Activated T-cell treated with anti-CD3 and anti-CD28 coated beads, Interleukin-2, amount 50 U/mL, for 4 hours (primary cell): ENCODE results near the gene UHRF1. TPM values are rescaled to one million over a fixed set of nuclear protein-coding genes. Genes with fewer than 3 reads are reported as not detected.

ENCODE experiments used
- ATAC-seq, 2 donors: fragments of 200-7000 bp; cut with Tn5 transposase; one replicate each; pipeline ENCODE4 v1.10.0; 2021
- DNase-seq: peaks from one replicate; pipeline ENCODE4 v3.0.0-alpha.2; 2020
- H3K27me3 Mint-ChIP-seq: one replicate; pipeline ENCODE4 v1.8.0; 2021; ENCODE audit warnings: low read depth, mixed read lengths
- H3K36me3 Mint-ChIP-seq: one replicate; pipeline ENCODE4 v1.8.0; 2022; ENCODE audit warnings: mixed read lengths; ENCODE audit not compliant: insufficient read depth
- H3K4me1 Mint-ChIP-seq: one replicate; pipeline ENCODE4 v1.8.0; 2021; ENCODE audit warnings: low read depth, mixed read lengths
- H3K4me3 Mint-ChIP-seq: one replicate; pipeline ENCODE4 v1.8.0; 2021; ENCODE audit warnings: mild to moderate bottlenecking, moderate library complexity, mixed read lengths
- H3K9me3 Mint-ChIP-seq: one replicate; pipeline ENCODE4 v1.8.0; 2021; ENCODE audit warnings: mixed read lengths
- total RNA-seq, 3 donors: library from RNA; stranded (reverse); gene quantifications; one replicate each; pipeline ENCODE4 v1.2.1, GENCODE V29; 2021

The UHRF1 gene
- total RNA-seq, 3 donors from 2014 or later = 148 to 221 (median 173) TPM

DNA sequence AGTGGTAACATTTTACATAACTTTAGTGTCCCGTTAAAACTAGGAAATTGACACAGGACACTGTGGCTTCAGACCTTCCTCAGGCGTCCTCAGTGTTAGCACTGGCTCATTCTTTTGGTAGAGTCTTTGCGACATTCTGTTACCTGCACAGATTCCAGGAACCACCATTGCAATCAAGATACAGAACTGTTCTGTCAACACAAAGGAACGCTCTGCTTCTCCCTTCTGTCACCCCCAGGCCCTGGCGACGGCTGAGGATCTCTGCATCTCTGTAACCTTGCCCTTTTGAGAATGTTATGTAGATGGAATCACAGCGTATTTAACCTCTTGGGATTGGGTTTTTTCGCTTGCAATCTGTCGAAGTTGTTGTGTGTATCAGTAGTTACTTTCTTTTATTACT, 82.2 kb downstream of the UHRF1 start:
- Mint-ChIP-seq H3K27me3 (no peaks in the 10 kb centered on the region), H3K4me3 (no peak overlapping the region), H3K9me3 (peaks cover 8% of the 10 kb centered on the region), H3K36me3 (peaks cover 18% of the 10 kb centered on the region), H3K4me1 (peaks cover 12% of the 10 kb centered on the region)
- no peak for ATAC-seq
- no peak for DNase-seq

DNA sequence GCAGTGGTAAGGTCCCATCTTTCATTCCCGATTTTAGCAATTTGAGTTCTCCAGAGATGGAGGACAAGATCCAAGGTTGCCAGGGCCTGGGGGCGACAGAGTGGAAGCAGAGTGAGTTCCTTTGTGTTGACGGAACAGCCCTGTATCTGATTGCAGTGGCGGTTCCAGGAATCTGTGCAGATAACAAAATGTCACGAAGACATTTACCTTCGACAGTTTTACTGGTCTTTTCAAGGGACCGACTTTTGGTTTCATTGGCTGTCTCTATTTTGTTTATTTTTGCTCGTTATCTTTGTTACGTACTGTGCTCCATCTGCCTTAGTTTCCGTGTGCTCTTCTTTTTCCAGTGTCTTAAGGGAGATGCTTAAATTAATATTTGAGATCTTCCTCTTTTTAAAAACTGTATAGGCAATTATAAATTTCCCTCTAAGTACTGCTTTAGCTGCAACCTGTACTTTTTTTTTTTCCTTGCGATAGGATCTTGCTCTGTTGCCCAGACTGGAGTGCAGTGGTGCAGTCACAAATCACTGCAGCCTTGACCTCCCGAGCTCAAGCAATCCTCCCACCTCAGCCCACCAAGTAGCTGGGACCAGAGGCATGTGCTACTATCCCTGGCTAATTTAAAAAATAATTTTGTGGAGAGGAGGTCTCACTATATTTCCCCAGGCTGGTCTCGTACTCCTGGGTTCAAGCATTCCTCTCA, 82.8 kb downstream of the UHRF1 start:
- DNase-seq (no peak), ATAC-seq (no peak)
- Mint-ChIP-seq H3K27me3 (no peaks in the 10 kb centered on the region), H3K9me3 (peaks cover 8% of the 10 kb centered on the region), H3K4me3 (no peak overlapping the region), H3K36me3 (peaks cover 18% of the 10 kb centered on the region), H3K4me1 (peaks cover 11% of the 10 kb centered on the region)

DNA sequence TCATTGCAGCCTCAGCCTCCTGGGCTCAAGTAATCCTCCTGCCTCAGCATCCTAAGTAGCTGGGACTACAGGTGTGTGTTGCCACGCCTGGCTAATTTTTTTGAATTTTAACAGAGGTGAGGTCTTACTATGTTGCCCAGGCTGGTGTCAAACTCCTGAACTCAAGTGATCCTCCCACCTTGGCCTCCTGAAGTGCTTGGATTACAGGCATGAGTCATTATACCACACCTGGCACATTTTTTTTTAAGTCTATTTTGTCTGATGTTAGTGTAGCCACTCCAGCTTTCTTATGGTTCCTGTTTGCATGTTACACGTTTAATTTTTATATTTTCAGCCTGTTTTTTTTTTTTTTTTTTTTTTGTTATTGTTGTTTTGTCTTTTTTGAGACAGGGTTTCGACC, 84.4 kb downstream of the UHRF1 start:
- ATAC-seq (no peak), DNase-seq (no peak)
- Mint-ChIP-seq H3K4me1 (peaks cover 3% of the 10 kb centered on the region), H3K4me3 (no peak overlapping the region), H3K36me3 (peaks cover 18% of the 10 kb centered on the region), H3K27me3 (no peaks in the 10 kb centered on the region), H3K9me3 (peaks cover 8% of the 10 kb centered on the region)

DNA sequence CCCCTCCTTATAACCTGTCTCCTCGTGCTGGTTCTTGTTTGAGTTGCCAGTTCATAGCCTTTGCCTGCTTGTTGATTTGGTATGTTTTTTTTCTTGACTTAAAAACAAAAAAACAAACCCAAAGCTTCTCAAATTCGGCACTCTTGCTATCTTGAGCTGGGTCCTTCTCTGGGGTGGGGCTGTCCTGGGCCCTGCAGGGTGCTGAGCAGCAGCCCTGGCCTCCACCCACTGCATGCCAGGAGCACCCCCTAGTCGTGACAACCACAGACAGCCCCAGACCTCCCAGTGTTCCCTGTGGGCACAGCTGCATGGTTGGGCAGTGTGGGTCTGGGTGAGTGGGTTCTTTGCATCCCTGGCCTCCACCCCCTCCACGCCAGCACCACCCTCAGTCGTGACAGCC, 87.4 kb downstream of the UHRF1 start:
- no peak for ATAC-seq
- H3K4me3 Mint-ChIP-seq = no peak overlapping the region
- peaks cover 7% of the 10 kb centered on the region for H3K4me1 Mint-ChIP-seq
- no peak for DNase-seq
- H3K36me3 Mint-ChIP-seq = peaks cover 22% of the 10 kb centered on the region
- H3K27me3 Mint-ChIP-seq = no peaks in the 10 kb centered on the region
- H3K9me3 Mint-ChIP-seq = peaks cover 5% of the 10 kb centered on the region

DNA sequence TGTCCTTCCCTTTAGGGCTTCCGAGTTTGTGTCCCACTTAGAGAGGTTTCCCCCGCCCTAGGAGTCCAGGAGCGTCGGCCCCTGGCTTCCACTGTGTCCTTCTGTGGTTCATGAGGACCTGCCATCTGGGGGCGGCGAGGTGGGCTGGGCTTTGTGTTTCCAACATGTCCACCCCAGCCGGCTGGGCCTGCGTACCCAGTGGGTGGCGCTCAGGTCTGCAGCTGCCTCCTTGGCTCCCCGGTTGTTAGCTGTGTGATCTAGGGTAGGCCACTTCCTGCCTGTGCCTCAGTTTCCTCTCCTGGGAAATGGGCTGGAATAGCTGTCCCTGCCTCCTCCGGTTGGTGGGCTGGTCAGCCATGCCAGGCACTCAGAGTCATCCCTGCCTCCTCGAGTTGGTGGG, 88.0 kb downstream of the UHRF1 start:
- peaks cover under 1% of the 10 kb centered on the region for H3K9me3 Mint-ChIP-seq
- no peak for ATAC-seq
- DNase-seq = no peak
- peaks cover 18% of the 10 kb centered on the region for H3K36me3 Mint-ChIP-seq
- peaks cover 9% of the 10 kb centered on the region for H3K4me1 Mint-ChIP-seq
- H3K27me3 Mint-ChIP-seq = no peaks in the 10 kb centered on the region
- no peak overlapping the region for H3K4me3 Mint-ChIP-seq

DNA sequence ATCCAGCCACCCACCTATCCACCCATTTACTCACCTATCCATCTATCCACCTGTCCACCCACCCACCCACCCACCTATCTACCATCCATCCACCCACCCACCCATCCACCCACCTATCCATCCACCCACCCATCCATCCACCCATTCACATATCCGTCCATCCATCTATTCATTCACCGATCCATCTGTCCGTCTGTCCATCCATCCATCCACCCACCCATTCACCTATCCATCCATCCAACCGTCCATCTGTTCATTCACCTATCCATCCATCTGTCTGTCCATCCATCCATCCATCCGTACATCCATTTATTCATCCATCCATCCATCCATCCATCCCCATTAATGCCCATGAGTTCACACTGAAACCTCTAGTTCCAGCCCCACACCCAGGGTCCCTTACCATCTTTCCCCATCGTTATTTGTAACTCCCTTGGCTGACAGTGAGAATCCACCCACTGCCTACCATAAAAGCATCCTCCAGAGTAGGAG, 90.9 kb downstream of the UHRF1 start:
- H3K36me3 Mint-ChIP-seq = peaks cover 11% of the 10 kb centered on the region
- H3K4me1 Mint-ChIP-seq = peaks cover 11% of the 10 kb centered on the region
- no peak for ATAC-seq
- no peaks in the 10 kb centered on the region for H3K9me3 Mint-ChIP-seq
- DNase-seq = no peak
- no peak overlapping the region for H3K4me3 Mint-ChIP-seq
- no peaks in the 10 kb centered on the region for H3K27me3 Mint-ChIP-seq

DNA sequence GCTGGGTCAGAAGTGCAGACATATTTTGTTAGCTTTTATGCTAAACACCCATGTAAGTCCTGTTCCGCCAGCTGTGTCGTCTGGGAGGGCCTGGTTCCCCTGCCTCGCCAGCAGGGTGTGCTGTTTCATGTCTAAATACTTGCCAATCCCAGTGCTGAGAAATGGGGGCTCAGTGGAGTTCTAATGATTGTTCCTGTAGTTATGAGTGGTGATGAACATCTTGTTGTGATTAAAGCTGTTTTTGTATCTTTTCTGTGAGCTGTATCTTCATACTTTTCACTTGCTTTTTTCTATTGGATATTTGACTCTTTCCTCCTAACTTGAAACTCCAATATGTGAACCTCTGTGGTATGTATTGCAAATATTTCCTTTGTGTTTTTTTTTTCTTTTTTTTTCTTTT, 92.3 kb downstream of the UHRF1 start:
- Mint-ChIP-seq H3K27me3 (no peaks in the 10 kb centered on the region), H3K36me3 (peaks cover 7% of the 10 kb centered on the region), H3K4me3 (no peak overlapping the region), H3K9me3 (no peaks in the 10 kb centered on the region), H3K4me1 (peaks cover 11% of the 10 kb centered on the region)
- DNase-seq (peak; percentile 23), ATAC-seq (peak in 1 of 2 donors; percentile 61)

DNA sequence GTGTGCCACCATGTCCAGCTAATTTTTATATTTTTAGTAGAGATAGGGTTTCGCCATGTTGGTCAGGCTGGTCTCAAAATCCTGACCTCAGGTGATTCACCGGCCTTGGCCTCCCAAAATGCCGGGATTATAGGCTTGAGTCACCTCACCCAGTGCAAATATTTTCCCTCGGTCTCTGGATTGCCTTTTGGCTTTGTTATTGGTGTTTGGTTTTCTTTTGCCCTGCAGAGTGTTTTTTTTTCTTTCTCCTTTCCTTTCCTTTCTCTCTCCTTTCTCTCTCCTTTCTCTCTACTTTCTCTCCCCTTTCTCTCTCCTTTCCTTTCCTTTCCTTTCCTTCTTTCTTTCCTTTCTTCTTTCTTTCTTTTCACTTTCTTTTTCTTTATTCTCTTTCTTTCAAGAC, 92.8 kb downstream of the UHRF1 start:
- DNase-seq = no peak
- H3K9me3 Mint-ChIP-seq = peaks cover 1% of the 10 kb centered on the region
- no peaks in the 10 kb centered on the region for H3K27me3 Mint-ChIP-seq
- no peak overlapping the region for H3K4me3 Mint-ChIP-seq
- peaks cover 12% of the 10 kb centered on the region for H3K4me1 Mint-ChIP-seq
- peaks cover 9% of the 10 kb centered on the region for H3K36me3 Mint-ChIP-seq
- no peak for ATAC-seq

DNA sequence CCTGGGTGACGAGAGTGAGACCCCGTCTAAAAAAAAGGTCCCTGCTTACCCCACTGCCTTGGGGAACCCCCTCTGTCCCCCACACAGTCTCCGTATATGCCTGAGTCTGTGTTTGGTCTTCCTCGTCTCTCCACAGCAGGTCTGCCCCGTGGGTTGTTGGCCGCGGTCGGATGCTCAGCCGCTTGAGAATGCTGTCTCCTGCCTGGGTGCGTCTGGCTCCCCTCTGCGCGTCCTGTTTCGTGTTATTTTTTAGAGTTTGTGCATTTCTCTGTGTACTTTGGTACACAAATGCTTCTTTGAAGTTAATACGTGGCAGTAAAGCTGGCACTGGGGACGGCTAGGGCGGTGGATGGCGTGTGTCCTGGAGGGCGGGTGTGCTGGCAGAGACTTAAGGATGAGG, 94.5 kb downstream of the UHRF1 start:
- H3K4me3 Mint-ChIP-seq = no peak overlapping the region
- peaks cover 17% of the 10 kb centered on the region for H3K36me3 Mint-ChIP-seq
- DNase-seq (no peak), ATAC-seq (no peak)
- peaks cover 14% of the 10 kb centered on the region for H3K4me1 Mint-ChIP-seq
- no peaks in the 10 kb centered on the region for H3K27me3 Mint-ChIP-seq
- H3K9me3 Mint-ChIP-seq = peaks cover 12% of the 10 kb centered on the region

DNA sequence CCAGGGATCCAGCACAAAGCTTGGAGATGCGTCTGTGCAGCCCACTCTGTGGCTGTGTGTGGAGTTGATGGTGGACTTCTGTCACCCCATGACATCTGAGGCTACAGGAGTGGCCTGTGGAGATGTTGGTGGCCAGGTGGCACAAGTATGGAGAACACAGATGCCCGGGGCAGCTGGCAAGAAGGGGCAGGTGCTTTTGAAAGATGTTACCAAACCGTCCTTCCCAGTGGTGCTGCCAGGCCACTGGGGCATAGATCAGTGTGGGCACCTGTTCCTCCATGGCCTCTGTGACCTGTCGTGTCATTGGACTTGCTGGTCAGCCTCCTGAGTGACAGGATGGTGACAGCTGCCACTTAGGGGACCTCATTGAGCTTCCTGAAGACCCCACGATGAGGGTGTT, 95.8 kb downstream of the UHRF1 start:
- no peak for DNase-seq
- peaks cover 12% of the 10 kb centered on the region for H3K9me3 Mint-ChIP-seq
- no peak for ATAC-seq
- peaks cover 15% of the 10 kb centered on the region for H3K36me3 Mint-ChIP-seq
- H3K4me1 Mint-ChIP-seq = peaks cover 14% of the 10 kb centered on the region
- H3K27me3 Mint-ChIP-seq = no peaks in the 10 kb centered on the region
- H3K4me3 Mint-ChIP-seq = no peak overlapping the region

DNA sequence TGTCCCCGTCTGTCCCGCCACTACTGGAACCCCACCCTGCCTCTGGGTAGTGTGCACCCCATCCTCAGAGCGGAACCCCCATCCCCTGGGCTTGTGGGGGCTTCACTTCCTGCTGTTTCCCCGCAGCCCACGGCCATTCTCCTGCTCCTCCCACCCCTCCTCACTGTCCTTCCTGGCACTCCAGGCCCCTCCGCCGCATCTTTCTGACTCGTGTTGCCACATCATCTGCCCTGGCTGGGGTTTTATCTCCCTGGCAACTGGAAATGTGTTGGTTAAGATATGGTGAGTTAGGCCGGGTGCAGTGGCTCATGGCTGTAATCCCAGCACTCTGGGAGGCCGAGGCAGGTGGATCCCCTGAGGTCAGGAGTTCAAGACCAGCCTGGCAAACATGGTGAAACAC, 96.9 kb downstream of the UHRF1 start:
- DNase-seq = no peak
- peaks cover 8% of the 10 kb centered on the region for H3K4me1 Mint-ChIP-seq
- ATAC-seq = no peak
- peaks cover 13% of the 10 kb centered on the region for H3K36me3 Mint-ChIP-seq
- no peak overlapping the region for H3K4me3 Mint-ChIP-seq
- H3K27me3 Mint-ChIP-seq = no peaks in the 10 kb centered on the region
- H3K9me3 Mint-ChIP-seq = peaks cover 12% of the 10 kb centered on the region

DNA sequence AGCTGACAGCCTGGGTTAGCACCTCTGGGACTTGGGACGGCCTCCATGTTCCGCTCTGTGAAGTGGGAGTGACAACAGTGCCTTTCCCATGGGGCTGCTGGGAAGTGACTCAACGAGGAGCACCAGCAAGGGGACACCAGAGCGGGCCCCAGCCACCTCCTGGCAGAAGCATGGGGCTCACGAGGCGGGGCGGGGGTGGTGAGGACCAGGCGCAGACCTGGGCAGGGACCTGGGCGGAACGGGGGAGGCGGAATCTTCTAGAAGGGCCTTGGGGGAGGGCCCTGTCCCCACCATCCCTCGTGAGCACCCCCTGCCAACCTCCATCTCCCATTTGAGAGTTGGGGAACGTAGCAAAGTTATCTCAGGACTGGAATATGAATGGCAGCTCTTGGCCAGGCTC, 97.5 kb downstream of the UHRF1 start:
- H3K27me3 Mint-ChIP-seq = no peaks in the 10 kb centered on the region
- peaks cover 12% of the 10 kb centered on the region for H3K9me3 Mint-ChIP-seq
- DNase-seq = no peak
- no peak overlapping the region for H3K4me3 Mint-ChIP-seq
- peaks cover 8% of the 10 kb centered on the region for H3K4me1 Mint-ChIP-seq
- H3K36me3 Mint-ChIP-seq = peaks cover 10% of the 10 kb centered on the region
- ATAC-seq = no peak

Other genes starting within 250 kb of the UHRF1 start
- 100 to 1,000 TPM; 129 to 150 (median 134) TPM for gene MYDGF, start 239.2 kb upstream of the UHRF1 start, total RNA-seq
- gene DPP9, start 185.7 kb upstream of the UHRF1 start, total RNA-seq = 100 to 1,000 TPM; 112 to 126 (median 120) TPM
- gene FEM1A, start 117.8 kb upstream of the UHRF1 start, total RNA-seq = 10 to 100 TPM; 31.8 to 35.8 (median 34.7) TPM
- 10 to 100 TPM; 31.4 to 41.2 (median 34.3) TPM for gene TICAM1, start 77.8 kb upstream of the UHRF1 start, total RNA-seq
- 10 to 100 TPM; 15.8 to 20.6 (median 19.8) TPM for gene PLIN3, start 41.8 kb upstream of the UHRF1 start, total RNA-seq
- gene ARRDC5, start 6.6 kb upstream of the UHRF1 start, total RNA-seq = under 1 TPM in 2 of 3 donors, not detected in 1; 0.32 to 0.41 TPM
- gene KDM4B, start 59.6 kb downstream of the UHRF1 start, total RNA-seq = 10 to 100 TPM; 13.3 to 18.1 (median 16.7) TPM